Activated gamma-delta T cell treated with anti-CD3 and anti-CD28 coated beads, Interleukin-2, amount 50 U/mL, for 16 hours (primary cell): ENCODE results near the gene CYP1B1.
"Not testable (repeated sequence)": the region's sequence is repeated elsewhere in the genome, so short reads cannot be mapped to it uniquely, and the experiment has no call there.

ENCODE experiments used
- DNase-seq: peaks from one replicate; pipeline ENCODE4 v3.0.0-alpha.2; 2020; ENCODE audit warnings: low read depth

The CYP1B1 gene

GRCh38 chr2:38098421-38099098 is 22.6 kb upstream of the CYP1B1 start:
- no peak for DNase-seq

- DNase-seq = no peak
Observed at GRCh38 chr2:38097988-38098385, 22.0 kb upstream of the CYP1B1 start.

GRCh38 chr2:38097258-38097987 is 21.5 kb upstream of the CYP1B1 start:
- no peak for DNase-seq

- no peak for DNase-seq
Observed at GRCh38 chr2:38095996-38096861, 20.3 kb upstream of the CYP1B1 start.

- no peak for DNase-seq
Observed at GRCh38 chr2:38095079-38095995, 19.4 kb upstream of the CYP1B1 start.

GRCh38 chr2:38093527-38094165 is 17.7 kb upstream of the CYP1B1 start:
- DNase-seq = no peak

GRCh38 chr2:38092196-38092902 is 16.4 kb upstream of the CYP1B1 start:
- DNase-seq = no peak

GRCh38 chr2:38091760-38092159 is 15.8 kb upstream of the CYP1B1 start:
- DNase-seq = no peak

- no peak for DNase-seq
Observed at GRCh38 chr2:38090928-38091327, 15.0 kb upstream of the CYP1B1 start.

GRCh38 chr2:38090212-38090611 is 14.3 kb upstream of the CYP1B1 start:
- not testable (repeated sequence) for DNase-seq

- DNase-seq = not testable (repeated sequence)
Observed at GRCh38 chr2:38085998-38086698, 10.2 kb upstream of the CYP1B1 start.

- DNase-seq = not testable (repeated sequence)
Observed at GRCh38 chr2:38084556-38084955, 8.6 kb upstream of the CYP1B1 start.

- DNase-seq = not testable (repeated sequence)
Observed at GRCh38 chr2:38082727-38083126, 6.8 kb upstream of the CYP1B1 start.

- DNase-seq = no peak
Observed at GRCh38 chr2:38080346-38080745, 4.4 kb upstream of the CYP1B1 start.

- DNase-seq = no peak
Observed at GRCh38 chr2:38079116-38080052, 3.4 kb upstream of the CYP1B1 start.

- no peak for DNase-seq
Observed at GRCh38 chr2:38077431-38077769, 1.4 kb upstream of the CYP1B1 start.

GRCh38 chr2:38076710-38077430 is 919 bp upstream of the CYP1B1 start:
- DNase-seq = peak; percentile 7

GRCh38 chr2:38076152-38076709 is 280 bp upstream of the CYP1B1 start:
- no peak for DNase-seq
